K562 (cell line): ENCODE measurements around the gene MAGIX. TPM values are rescaled to one million over a fixed set of nuclear protein-coding genes. Genes with fewer than 3 reads are reported as not detected.

Experiments used
- AFF1 ChIP-seq, 2 experiments: fragments of 450-650 bp; IDR thresholded peaks; 2 replicates each; pipeline ENCODE4 v1.6.1; 2018; ENCODE audit warnings: mild to moderate bottlenecking in 2 of 2, low read depth in 1 of 2; ENCODE audit not compliant: partially characterized antibody in 2 of 2
- ATF3 ChIP-seq, 2 experiments: fragments of 450-650 bp in 1 of 2; sonication (generic) in 1 of 2; formaldehyde crosslinking in 1 of 2; IDR thresholded peaks in 1 of 2; conservative IDR thresholded peaks in 1 of 2; 2 replicates each; pipeline versions ENCODE4 v1.6.1 to v1.8.1; 2016 to 2023; ENCODE audit warnings: mild to moderate bottlenecking in 2 of 2, moderate library complexity in 2 of 2, inconsistent platforms in 1 of 2, missing genetic modification reagents in 1 of 2
- BRCA1 ChIP-seq, 2 experiments: fragments of 450-650 bp in 1 of 2; sonication (generic) in 1 of 2; formaldehyde crosslinking in 1 of 2; IDR thresholded peaks; 2 replicates each; pipeline versions ENCODE4 v1.5.0 to v1.6.1; 2017 to 2020; ENCODE audit warnings: mild to moderate bottlenecking in 1 of 2, missing genetic modification reagents in 1 of 2
- CEBPZ ChIP-seq: fragments of 150-350 bp; IDR thresholded peaks from 2 replicates; pipeline ENCODE4 v1.6.1; 2014; ENCODE audit warnings: low read depth, mild to moderate bottlenecking, low read length, borderline replicate concordance
- CREBBP ChIP-seq: IDR thresholded peaks from one replicate; pipeline ENCODE4 v1.6.1; 2012; ENCODE audit warnings: low read depth, mild to moderate bottlenecking, control low read depth, inconsistent platforms, low read length
- DDX20 ChIP-seq: fragments of 450-650 bp; IDR thresholded peaks from 2 replicates; pipeline ENCODE4 v1.6.1; 2016; ENCODE audit warnings: missing genetic modification characterization, low read depth, mild to moderate bottlenecking, missing compliant biosample characterization, moderate library complexity
- ETS2 ChIP-seq: IDR thresholded peaks from 2 replicates; pipeline ENCODE4 v1.6.1; 2016; ENCODE audit warnings: borderline replicate concordance, missing genetic modification characterization, mild to moderate bottlenecking, moderate library complexity, missing compliant biosample characterization; ENCODE audit not compliant: poor library complexity, severe bottlenecking
- HDAC6 ChIP-seq: IDR thresholded peaks from 2 replicates; pipeline ENCODE4 v1.6.1; 2012; ENCODE audit warnings: low read depth, mild to moderate bottlenecking, control low read depth, inconsistent platforms, low read length, moderate library complexity
- MYC ChIP-seq, 2 experiments: fragments of 250-450 bp in 1 of 2; sonication (Bioruptor Pico) in 1 of 2; IDR thresholded peaks; 2 replicates each; pipeline versions ENCODE4 v1.5.1 to v1.6.1; 2012 to 2021; ENCODE audit warnings: low read depth in 2 of 2, borderline replicate concordance in 1 of 2, improper control_type of control experiment in 1 of 2, low read length in 1 of 2, mild to moderate bottlenecking in 1 of 2, moderate library complexity in 1 of 2
- NFYB ChIP-seq: IDR thresholded peaks from 2 replicates; pipeline ENCODE4 v1.6.1; 2011; ENCODE audit warnings: mild to moderate bottlenecking, moderate library complexity; ENCODE audit not compliant: insufficient read length; ENCODE audit errors: extremely low read depth
- POLR2AphosphoS2 ChIP-seq: IDR thresholded peaks from 2 replicates; pipeline ENCODE4 v1.6.1; 2012; ENCODE audit warnings: low read length, improper control_type of control experiment
- PTRF ChIP-seq: fragments of 450-650 bp; IDR thresholded peaks from 2 replicates; pipeline ENCODE4 v1.6.1; 2016; ENCODE audit warnings: mild to moderate bottlenecking, missing genetic modification characterization, missing compliant biosample characterization
- RBM15 ChIP-seq: fragments of 200-400 bp; formaldehyde crosslinking; IDR thresholded peaks from 2 replicates; pipeline ENCODE4 v1.6.1; 2018; ENCODE audit warnings: mild to moderate bottlenecking, low read length, moderate library complexity; ENCODE audit not compliant: insufficient read depth
- SMAD2 ChIP-seq: fragments of 150-350 bp; IDR thresholded peaks from 2 replicates; pipeline ENCODE4 v1.6.1; 2014; ENCODE audit warnings: low read depth, mild to moderate bottlenecking, low read length
- SMAD4 ChIP-seq: fragments of 250-450 bp; sonication (Bioruptor Pico); conservative IDR thresholded peaks from 2 replicates; pipeline ENCODE4 v1.8.0; 2021; ENCODE audit warnings: inconsistent platforms, mild to moderate bottlenecking, moderate library complexity
- polyA plus RNA-seq, 8 experiments: library from polyadenylated mRNA; depleted of rRNA in 4 of 8; stranded (reverse) in 5 of 8; unstranded in 3 of 8; fragments of >200 nt; fragmentation: Nextera tagmentation in 2 of 8; fragmentation: Illumina TruSeq in 1 of 8; extraction: Ambion mirVana in 2 of 8; extraction: Trizol in 1 of 8; gene quantifications; 2 replicates each; pipeline versions ENCODE4 v1.2.1 to v1.2.3, GENCODE V29; 2011 to 2014; ENCODE audit warnings: inconsistent platforms in 1 of 8, missing spikeins in 1 of 8
- total RNA-seq, 7 experiments: library from RNA; depleted of rRNA in 6 of 7; stranded (reverse); fragments of >200 nt in 6 of 7; fragmentation: Illumina TruSeq in 2 of 7; extraction: Trizol in 2 of 7; gene quantifications; 2 replicates each; pipeline versions ENCODE4 v1.2.1 to v1.2.3, GENCODE V29; 2011 to 2021; ENCODE audit warnings: low replicate concordance in 1 of 7

The MAGIX gene
- total and polyA plus RNA-seq, 9 of the 15 experiments (the other 6 are each of a cell fraction or from before 2014, with no cell fraction given), result 0.08 to 3.5 (median 0.47) TPM

GRCh38 chrX:49186125-49187027 is 23.8 kb downstream of the MAGIX start, which contains the start of gene PRICKLE3 (continued):
- TF ChIP-seq AFF1 (IDR thresholded peaks at IDR 0.05; ENCODE audit: low read depth in 1 of 2, partially characterized antibody in 2 of 2) (no peak), MYC (IDR thresholded peaks at IDR 0.05; ENCODE audit: low read depth, low read length) (peak; percentile 95), MYC (CRISPR knock-in tag; IDR thresholded peaks at IDR 0.05; ENCODE audit: borderline replicate concordance, low read depth) (0 out of 2 replicates have a peak, but pooled peaks have one; percentile 21), ATF3 (IDR thresholded peaks at IDR 0.05) (no peak), ATF3 (CRISPR knock-in tag; conservative IDR thresholded peaks at IDR 0.05) (no peak), DDX20 (no peak), BRCA1 (IDR thresholded peaks at IDR 0.05) (no peak), BRCA1 (CRISPR knock-in tag; IDR thresholded peaks at IDR 0.05) (no peak), CREBBP (no peak), PTRF (tag) (no peak), NFYB (no peak), SMAD2 (no peak), CEBPZ (no peak), ETS2 (tag) (no peak), HDAC6 (no peak), RBM15 (no peak), POLR2AphosphoS2 (no peak), SMAD4 (CRISPR knock-in tag) (0 out of 2 replicates have a peak, but pooled peaks have one; percentile 53)
